GM19099 (cell line): ENCODE measurements around the gene CCDC70.

Experiments
- POLR2A ChIP-seq: IDR thresholded peaks from 3 replicates; pipeline ENCODE4 v1.6.1; 2011; ENCODE audit warnings: low read depth; ENCODE audit not compliant: insufficient read length; ENCODE audit errors: extremely low read depth

The CCDC70 gene

GRCh38 chr13:51873117-51873798 is 11.5 kb downstream of the CCDC70 start:
- no peak for TF ChIP-seq POLR2A

GRCh38 chr13:51873837-51874236 is 12.1 kb downstream of the CCDC70 start:
- TF ChIP-seq POLR2A, result no peak

GRCh38 chr13:51874651-51875050 is 12.9 kb downstream of the CCDC70 start:
- TF ChIP-seq POLR2A, result no peak

- no peak for TF ChIP-seq POLR2A
Measured at GRCh38 chr13:51879133-51879532, 17.4 kb downstream of the CCDC70 start.

GRCh38 chr13:51881296-51881695 is 19.5 kb downstream of the CCDC70 start:
- no peak for TF ChIP-seq POLR2A

GRCh38 chr13:51882570-51883225 is 20.9 kb downstream of the CCDC70 start:
- TF ChIP-seq POLR2A, result no peak

- no peak for TF ChIP-seq POLR2A
Measured at GRCh38 chr13:51883226-51883600, 21.4 kb downstream of the CCDC70 start.

GRCh38 chr13:51885651-51886050 is 23.9 kb downstream of the CCDC70 start:
- TF ChIP-seq POLR2A, result no peak

GRCh38 chr13:51887468-51887867 is 25.7 kb downstream of the CCDC70 start:
- no peak for TF ChIP-seq POLR2A

- no peak for TF ChIP-seq POLR2A
Measured at GRCh38 chr13:51892657-51893056, 30.9 kb downstream of the CCDC70 start.

GRCh38 chr13:51894239-51894638 is 32.5 kb downstream of the CCDC70 start:
- no peak for TF ChIP-seq POLR2A

- TF ChIP-seq POLR2A, result no peak
Measured at GRCh38 chr13:51895906-51896888, 34.4 kb downstream of the CCDC70 start.

- no peak for TF ChIP-seq POLR2A
Measured at GRCh38 chr13:51900471-51900870, 38.7 kb downstream of the CCDC70 start.

GRCh38 chr13:51902776-51903175 is 41.0 kb downstream of the CCDC70 start:
- no peak for TF ChIP-seq POLR2A

- no peak for TF ChIP-seq POLR2A
Measured at GRCh38 chr13:51905787-51906186, 44.0 kb downstream of the CCDC70 start.
